Activated CD4-positive, CD25-positive, alpha-beta regulatory T cell treated with anti-CD3 and anti-CD28 coated beads, Interleukin-2, amount 50 U/mL, for 24 hours (primary cell): Measurements from ENCODE around the gene KLHL29.

Experiments
- ATAC-seq, 2 donors: fragments of 150-1000 bp; cut with Tn5 transposase; one replicate each; pipeline ENCODE4 v1.10.0; 2021; ENCODE audit warnings: mild to moderate bottlenecking in 1 of 2, moderate library complexity in 1 of 2

The KLHL29 gene

DNA sequence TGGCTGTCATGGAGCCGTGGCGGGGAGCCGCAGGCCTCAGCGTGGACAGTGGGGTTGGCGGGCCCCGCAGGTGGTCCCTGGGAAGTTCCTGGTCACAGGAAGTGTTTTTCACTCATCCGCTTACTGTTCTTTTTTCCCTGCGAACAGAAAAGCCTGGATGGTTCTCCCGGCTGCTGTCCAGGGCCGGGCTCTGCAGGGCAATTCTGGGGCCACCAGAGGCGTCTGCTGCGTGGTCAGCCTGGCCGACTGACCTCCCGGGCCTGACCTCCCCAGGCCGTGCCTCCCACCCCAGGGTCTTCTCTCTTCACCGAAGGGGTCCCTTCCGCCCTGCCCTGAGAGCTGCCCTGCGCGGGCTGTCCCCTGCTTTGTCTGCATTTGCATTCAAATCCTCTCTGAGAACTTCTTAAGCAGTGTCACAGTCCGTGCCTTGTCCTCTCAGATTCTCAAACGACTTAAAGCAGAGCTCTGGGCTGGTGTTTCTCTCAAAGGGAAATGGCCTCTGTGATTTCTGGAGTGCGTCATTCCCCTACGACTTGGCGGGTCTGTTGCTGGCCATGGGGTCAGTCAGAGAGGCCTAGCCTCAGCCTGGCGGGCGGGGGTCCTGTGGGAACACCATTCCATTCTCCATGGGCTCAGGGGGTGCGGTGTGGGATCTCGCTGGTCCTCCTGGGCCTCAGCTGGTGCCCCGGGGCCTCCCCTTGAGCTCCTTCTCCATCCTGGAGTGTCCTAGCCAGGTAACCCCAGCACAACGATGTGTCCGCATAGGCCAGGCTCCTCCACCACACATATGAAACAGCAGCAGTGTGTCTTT lies 38.3 kb downstream of the KLHL29 start:
- no peak for ATAC-seq

DNA sequence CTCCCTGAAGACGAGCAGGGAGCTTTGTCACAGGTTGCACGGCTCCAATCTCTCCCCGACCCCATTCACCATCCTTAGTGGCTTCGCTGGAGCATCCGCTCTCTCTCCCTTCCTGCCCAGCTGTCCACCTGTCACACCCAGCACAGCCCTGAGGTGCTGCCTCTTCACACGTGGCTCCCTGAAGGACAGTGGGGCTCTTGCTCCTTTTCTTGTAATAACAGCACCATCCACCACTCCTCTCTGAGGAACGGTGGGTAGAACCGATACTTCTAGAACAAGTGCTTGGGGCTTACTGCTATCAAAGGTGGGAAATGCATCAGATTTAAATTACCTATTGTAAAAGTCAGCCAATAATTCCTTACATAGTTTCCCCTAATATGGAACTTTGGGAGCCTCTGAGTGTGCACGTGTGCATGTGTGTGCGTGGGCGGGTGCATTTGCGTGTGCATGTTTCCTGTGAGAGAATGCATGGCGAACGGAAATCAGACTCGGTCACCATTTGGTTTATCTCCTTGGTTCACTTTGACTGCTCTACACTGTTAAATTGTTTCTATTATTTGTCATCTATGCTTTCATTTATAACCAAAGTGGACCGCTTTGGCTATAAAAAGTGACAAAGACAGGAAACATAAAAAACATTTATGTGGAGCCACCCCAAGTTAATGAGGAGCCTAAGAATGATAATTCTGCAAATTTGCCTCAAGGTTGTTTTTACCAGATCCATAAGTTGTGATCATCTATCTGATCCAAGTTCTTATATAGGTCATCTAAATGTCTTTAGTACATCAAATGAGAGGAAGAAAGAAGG lies 39.1 kb downstream of the KLHL29 start:
- ATAC-seq: no peak

DNA sequence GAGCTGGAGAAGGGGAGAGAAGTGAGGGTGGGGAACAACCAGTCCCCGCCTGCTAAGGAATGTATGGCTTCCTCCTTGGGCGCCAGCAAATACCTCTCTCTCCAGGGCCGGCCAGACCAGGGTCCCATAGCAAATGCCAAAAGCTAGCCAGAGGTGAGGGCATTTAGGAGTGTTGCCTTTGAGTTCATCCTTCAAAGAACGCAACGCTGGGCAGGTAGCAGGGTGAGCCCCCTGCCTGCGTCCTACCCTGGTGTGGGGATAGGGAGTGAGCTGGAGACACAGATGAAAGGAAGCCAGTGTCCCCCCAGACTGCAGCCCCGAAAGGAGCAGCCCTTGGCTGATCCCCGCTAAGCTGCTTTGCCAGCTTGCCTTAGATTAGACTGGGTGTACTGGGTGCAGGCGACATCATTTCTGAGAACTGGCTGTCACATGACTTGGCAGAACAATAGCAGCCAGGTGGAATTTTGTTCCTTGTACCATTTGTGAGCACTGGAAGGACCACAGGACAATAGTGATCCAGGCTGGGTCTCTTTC lies 40.4 kb downstream of the KLHL29 start:
- no peak for ATAC-seq

DNA sequence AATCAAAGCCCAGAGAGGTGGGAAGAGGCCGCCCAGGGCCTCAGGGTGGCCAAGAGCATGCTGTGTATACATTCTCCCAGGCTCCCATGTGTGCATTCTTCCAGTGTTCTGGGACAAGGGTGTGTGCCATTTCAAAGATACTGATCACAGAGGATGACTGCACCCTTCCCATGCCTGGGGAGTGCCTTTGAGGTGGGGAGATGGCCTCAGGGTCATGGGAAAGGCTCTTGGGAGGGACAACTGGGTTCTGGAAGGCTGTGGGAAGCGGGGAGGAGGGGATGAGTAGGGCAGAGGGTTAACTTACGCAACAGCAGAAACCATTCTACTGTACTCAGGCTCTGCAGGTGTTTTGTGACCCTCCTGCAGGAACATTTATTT lies 40.9 kb downstream of the KLHL29 start:
- no peak for ATAC-seq

DNA sequence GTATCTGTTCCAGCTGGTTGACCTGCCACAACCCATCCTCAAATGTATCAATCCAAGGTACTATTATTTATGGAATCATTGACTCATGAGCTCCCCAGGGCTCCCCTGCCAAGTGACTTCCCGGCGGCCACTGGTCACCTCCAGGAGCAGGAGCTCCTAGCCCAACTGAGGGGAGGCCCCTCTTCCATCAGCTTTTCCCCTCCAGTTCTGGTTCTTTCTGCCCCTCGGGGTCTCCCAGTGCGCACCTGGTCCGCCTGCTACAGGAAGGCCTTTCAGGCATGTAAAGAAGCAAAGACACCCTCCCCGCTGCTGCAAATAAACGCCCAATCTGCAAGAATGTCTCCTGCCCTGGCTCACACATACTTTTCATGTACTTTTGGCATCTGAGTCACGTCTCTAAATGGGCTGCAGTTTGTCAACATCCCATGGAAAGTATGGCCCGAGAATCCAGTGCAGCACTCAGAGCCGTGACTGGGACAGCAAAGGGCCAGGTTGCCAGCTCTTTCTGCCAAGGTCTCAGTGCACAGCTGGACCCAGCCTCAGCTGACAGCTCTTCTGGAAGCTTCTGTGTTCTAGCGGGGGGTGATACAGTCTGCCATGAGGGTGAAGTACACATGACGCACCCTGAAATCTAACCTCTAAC lies 41.4 kb downstream of the KLHL29 start:
- no peak for ATAC-seq

DNA sequence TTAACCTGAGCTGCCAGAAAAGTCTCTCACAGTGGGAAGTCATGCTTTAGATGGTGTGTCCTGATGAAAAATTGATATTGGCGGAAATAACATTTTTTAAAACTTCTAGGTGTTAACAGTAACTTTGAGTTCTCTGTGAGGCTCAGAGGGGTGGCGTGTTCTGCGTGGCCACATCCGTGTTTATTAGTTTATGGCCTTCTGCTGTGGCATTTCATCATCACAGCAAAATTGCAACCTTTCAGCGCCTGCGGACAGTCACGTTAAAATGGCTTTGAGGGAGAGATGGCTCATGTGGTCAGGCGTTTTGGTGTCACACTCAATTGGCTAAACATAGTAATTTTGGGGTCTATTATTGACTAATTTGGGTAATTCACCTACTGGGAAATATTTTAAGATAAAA lies 42.4 kb downstream of the KLHL29 start:
- ATAC-seq: no peak

DNA sequence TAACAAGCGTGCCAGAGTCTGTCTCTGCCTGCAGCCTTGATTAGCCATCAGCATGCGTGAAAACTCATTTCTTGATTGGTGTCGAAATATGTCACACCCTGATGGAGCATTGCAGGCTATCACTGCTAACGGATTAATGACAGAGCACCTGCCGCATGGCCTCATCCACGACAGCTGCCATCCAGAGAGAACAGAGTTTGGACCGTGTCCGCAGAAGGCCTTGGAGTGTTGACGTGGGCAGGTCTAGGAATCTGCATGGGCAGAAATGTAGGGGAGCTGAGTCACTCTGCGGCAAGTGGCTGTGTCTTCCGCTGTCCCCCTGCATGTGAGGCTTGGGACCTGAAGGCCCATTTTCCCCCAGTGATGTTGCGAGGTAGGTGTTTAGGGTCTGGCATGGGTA lies 43.0 kb downstream of the KLHL29 start:
- no peak for ATAC-seq

DNA sequence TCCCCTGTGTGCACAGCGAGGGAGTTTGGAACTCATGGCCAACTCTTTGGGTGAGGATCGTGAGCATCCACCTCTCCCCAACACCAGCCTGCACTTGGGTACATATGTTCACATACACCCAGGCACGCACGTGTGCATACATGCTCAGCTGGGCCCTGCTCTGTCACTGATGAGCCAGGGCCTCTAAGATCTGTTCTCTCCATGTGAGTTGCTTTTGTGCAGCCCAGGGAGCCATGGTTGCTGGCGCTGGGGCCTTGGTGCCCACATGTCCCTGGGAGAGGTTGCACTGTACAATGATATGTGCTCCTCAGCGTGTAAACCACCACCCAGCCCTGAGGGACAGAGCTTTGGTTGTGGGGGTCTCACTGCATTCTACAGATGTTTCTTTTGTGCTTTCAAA lies 44.1 kb downstream of the KLHL29 start:
- no peak for ATAC-seq

DNA sequence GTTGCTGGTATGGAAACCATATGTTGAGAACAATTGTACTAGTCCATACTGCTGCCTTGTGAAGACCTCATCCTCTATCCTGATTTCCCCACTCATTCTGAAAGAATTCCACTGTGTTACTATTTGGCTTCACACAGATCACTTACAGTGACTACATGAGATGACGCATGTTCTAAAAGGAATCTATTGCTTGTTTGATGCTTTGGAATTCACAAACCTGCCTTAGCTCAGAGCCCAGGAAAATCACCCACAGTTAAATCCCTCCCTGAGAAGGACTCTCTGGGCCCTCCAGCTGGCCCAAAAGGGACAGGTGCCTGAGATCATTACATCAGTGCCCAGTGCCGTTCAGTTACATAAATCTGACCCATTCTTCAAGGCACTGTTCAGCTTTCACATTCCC lies 45.3 kb downstream of the KLHL29 start:
- ATAC-seq: no peak

DNA sequence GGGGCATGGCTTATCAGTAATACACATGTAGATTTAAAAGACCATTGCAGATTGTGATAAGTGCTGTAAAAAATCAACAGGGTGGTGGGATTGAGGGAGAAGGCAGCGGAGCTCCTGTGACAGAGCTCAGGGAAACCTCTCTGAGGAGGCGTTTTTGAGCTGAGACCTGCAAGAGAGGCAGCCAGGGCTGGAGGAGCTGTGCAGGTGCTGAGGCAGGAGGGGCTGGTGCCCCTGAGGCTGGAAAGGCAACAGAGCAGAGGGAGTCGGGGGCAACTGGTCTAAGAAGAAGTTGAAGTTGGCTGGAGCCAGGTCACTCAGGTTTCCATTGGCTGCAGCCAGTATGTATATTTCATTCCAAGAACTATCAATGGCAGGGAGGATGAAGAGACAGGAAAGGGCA lies 47.6 kb downstream of the KLHL29 start:
- no peak for ATAC-seq

DNA sequence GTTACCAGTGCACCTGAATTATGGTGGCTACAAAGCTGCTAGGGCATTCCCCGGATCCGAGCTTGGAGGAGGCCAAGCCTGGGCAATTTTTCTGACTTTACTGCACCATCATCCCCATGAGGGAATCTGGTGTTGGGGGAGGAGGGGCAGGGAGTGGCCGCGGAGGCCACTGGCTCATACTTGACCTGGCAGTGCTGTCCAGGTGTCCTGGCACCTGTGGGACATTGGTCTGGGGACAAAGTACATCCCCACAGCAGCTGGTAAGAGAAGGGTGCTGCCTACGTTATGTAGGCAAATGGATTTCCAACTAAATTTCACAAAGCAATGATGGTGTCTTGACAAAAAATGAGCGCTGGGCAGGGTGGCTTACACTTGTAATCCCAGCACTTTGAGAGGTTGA lies 48.3 kb downstream of the KLHL29 start:
- no peak for ATAC-seq

DNA sequence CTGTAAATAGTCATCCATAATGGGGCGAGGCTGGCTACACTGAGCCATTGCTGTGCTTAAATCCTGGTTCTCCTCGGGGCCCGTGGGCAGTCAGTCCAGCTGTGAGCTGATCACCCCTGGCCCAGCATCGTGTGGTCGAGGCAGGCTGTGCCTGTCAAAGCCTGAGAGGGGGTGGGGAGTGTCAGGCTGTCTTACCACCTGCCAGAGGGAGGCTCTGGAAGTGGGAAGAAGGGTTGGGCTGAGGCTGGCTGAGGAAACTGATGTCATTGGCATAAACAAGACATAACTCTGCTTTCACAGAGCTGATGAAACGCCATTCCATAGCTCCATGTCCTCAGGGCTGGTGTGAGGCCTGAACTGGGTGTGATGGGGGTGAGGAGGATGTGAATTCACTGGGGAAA lies 49.7 kb downstream of the KLHL29 start:
- no peak for ATAC-seq

DNA sequence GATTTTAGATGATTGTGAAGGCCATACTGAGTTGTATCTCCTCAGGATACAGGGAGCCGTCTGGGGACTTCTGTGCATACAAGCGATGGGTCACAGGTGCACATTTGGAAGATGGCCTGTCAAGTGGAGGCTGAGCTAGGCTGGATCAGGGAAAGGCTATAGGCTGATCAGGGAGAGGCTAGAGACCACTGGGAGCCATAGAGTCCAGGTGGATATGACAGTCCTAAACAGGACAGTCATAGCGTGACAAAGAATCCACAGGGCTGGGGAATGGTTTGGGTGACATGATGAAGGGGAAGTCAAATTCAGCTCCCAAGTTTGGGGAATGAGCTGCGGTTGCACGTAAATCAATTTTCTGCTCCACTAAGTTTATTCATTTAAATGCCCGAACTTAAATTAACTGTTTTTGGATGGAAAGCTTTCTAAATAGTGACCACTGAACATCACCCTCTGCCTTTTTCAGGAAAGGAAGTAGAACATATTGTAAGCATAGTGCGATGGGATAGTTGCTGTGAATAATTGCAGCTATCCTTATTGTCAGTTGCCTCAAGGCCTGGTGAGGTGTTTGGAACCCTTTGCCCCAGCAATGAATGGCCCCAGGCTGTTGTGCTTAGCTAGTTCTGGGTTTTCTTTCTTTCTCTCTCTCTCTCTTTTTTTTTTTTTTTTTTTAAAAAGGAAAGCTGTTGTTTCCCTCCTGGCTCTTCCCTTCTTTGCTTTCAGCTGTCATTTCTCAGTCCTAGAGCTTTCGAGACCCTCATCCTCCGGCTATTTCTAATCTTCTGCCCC lies 50.5 kb downstream of the KLHL29 start:
- ATAC-seq: no peak

DNA sequence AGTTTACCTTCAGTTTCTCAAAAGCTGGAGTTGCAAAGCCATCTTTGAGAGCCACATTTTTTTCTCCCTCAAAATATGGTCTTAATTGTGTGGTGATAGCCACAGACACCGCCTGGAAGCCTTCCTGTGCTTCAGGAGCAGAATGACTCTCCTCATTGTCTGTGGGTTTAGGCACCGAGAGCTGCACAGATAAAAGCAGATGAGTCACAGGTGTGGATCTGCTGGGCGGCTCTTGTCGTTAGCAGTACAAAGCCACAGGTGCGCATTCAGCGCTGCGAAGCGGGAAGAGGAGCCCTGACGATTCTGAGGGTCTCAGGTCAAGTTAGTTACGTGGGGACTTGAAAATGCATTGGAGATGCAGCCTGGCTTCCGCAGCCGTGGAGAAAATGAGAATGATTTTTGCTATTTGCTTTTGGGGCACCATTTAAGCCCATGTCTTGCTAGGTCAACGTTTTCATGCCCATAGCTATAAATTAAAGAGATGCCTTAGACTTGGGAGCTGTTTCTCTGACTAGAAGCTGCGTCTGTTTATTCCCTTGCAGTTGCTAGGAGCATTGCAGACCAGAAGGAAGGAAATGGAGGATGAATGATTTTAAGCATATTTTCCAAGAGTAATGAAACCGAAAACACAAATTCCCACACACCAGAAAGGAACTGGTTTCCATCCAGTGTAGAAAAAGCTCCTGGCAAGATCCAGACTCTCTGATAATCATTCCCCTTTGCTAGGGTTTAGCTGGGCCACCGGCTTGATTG lies 51.5 kb downstream of the KLHL29 start:
- peak; percentile 53 to 71 for ATAC-seq

DNA sequence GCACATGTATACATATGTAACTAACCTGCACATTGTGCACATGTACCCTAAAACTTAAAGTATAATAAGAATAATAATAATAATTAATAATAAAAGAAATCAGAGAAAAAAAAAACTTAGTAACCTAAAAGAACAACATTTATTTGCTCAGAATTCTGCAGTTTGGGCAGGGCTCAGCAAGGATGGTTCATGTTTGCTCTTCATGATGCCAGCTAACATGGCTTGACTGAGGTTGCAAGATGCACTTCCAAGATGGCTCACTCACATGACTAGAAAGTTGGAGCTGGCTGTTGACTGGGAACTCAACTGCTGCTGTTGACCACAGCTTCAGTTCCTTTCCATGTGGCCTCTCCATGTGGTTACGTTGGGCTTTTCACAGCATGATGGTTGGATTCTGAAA lies 56.4 kb downstream of the KLHL29 start:
- no peak for ATAC-seq

DNA sequence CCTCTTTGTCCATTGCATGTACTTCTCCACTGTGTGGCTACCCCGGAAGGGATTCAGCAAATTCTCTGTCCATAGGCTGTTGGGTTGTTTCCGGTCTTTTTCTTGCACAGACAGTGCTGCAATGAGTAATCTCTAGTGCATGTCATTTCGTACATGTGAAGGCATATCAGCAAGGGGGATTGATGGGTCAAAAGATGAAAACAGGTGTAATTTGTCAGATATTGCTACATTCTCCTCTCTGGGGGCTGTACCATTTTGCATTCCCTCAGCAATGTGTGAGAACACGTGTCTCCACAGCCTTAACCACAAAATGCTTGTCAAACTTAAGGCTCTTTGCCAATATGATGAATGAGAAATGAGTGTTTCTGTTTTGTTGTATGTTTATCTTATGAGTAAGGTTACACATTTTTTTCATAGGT lies 60.5 kb downstream of the KLHL29 start:
- ATAC-seq: no peak

DNA sequence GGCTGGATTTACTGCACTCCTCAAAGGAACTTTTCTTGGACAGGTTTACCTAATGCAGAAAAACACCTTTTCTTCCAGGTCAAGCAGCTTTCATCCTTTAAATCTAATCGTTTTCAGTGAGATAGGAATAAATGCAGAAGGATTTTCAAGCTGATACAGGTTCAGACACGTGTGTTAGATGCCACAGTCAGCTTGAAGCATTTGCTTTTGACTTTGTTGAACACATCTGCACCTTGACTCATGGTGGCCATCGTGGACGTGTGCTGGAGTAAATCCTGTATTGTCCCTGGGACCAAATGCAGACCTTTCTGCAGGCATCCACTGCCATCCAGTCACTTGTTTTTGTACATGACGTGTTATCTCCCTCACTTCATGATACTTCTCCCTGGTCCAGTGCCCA lies 61.9 kb downstream of the KLHL29 start:
- no peak for ATAC-seq

DNA sequence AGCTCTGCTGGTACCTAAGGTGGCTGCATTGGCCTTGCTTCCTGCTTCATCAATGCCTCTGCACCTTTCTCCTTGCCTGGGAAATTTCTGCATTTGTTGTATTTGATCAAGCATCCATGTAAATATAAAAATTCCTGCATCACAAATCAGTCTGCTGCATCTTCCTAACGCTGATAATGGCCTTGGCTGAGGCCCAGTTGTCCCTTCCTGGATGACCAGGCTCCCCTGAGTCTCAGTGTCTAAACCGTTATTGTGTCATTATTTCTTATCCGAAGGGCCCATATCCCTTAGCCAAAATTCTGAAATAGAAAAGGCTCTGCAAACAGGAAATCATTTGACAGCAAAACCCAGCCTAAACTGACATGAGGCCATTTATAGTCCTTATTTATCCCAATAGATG lies 62.4 kb downstream of the KLHL29 start:
- ATAC-seq: no peak

DNA sequence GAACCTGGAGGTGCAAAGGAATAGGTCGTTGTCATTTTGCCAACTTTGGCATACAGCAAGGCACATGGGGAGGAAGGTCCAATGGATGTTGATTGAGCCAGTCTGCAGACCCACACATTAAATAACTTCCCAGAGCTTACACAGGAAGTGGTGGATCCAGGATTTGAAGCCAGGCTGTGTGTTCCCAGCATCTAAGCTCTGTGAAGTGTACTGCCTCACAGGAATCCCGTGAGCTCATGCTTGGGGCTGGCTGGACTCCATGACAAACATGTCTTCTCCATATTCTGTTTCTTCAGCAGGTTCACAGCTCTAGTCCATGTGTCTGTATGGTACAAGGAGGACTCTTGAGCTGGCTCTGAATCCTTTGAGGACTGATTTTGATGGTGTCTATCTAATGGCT lies 63.9 kb downstream of the KLHL29 start:
- ATAC-seq: no peak

DNA sequence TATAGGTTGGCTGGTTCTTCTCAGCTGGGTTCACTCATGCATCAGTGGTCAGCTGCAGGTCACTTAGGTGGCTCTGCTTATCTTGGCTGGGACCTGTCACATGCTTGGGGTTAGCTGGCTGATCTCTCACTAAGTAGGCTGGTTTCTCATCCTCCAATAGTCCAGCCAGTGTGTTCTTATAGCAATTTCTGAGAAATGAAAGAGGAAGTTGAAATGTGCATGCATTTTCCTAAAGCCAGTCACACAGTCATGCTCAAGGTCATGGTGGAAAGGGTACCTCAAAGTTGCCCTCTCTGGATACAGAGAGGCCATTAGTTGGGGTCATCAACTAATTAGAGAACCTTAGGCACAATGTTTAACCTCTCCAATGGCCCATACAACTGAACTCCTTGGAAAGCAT lies 64.4 kb downstream of the KLHL29 start:
- no peak for ATAC-seq

DNA sequence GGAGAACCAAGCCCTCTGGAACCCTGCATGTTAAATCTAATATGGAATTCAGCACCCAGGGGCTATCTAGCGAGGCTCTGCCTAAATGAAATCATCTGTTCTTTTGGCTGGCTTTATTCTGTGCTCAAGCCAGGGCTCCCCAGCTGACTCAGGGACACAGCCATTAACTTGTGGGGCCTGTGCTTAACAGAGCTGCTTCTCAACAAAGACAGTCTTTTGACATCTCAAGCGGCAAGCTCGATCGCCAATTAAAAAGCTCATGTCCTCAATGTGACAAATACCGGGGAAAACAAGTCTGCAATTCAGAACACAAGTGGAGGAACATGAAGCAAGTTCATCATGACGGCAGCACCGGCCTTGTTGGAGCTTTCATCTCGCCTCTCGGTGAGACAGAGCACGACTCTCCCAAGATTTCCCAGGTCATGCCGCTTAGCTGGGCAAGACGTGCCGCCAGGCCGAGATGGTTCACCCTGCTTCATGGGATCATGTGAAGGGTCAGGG lies 64.9 kb downstream of the KLHL29 start:
- no peak for ATAC-seq

DNA sequence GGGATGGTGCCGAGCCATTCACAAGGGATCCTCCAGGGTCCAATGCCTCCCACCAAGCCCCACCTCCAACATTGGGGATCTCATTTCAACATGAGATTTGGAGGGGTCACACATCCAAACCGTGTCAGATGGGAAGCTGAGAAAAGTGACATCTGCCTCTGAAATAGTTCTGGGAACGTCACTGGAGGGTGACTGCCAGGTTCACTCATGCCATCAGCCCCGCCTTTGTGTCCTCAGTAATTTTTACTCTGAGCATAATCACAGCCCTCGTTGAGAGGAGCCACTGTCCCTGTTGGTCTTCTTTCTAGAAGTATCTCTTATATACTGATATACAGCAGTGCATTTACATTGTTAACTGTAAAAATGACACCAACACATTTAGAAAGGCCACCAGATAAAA lies 67.4 kb downstream of the KLHL29 start:
- ATAC-seq: no peak
